ENCODE data around the gene EPHA1.

Gene EPHA1

DNA sequence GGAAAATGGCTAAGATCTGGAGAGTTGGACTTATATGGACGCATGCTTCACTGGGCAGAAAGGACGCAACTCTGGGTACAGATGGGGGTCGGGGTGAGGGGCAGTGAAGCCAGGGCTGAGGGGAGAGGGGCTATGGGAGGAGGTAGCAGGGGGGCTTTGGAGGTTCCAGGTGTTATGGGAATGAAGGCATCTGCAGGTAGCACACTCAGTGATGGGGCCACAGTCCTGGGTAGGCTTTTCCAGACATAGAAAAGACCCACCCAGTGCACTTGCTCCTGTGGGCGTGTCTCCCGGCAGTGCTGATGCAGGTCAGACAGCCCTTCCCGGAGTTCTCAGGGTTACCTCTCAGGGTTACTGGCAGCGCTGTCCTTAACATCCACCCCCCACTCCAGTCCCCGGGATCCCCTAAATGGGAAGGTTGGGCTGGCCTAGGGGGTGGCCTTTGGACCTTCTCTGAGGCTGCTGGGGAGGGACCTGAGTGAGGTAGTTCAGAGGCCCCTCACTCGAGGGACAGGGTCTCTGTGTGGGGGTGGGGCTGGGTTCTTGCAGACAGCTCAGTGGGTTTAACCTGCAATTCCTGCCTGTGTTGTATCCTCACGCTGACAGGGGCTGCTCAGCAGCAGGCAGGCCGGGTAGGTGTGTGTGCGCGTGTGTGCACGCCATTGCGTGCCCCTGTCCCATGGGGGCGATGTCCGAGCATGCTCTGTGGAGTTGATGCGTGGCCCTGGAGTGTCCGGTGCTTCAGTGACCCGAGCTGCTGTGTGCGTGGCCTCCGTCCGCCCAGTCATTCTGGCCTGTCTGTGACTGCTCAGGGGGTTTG lies 21.3 kb downstream of the EPHA1 start:
- TF ChIP-seq TAF1 (IDR thresholded peaks at IDR 0.05; ENCODE audit: low read depth) (no peak), TEAD4 (IDR thresholded peaks at IDR 0.05) (no peak), CREB1 (IDR thresholded peaks at IDR 0.05; ENCODE audit: low read depth) (no peak), EGR1 (IDR thresholded peaks at IDR 0.05) (no peak), RAD21 (IDR thresholded peaks at IDR 0.05; ENCODE audit: low read depth) (no peak), NFIC (IDR thresholded peaks at IDR 0.05) (no peak), ZBTB7A (IDR thresholded peaks at IDR 0.05; ENCODE audit: low read depth) (no peak), YY1 (IDR thresholded peaks at IDR 0.05; ENCODE audit: low read depth) (no peak)
- TF ChIP-seq, protein P1, sequence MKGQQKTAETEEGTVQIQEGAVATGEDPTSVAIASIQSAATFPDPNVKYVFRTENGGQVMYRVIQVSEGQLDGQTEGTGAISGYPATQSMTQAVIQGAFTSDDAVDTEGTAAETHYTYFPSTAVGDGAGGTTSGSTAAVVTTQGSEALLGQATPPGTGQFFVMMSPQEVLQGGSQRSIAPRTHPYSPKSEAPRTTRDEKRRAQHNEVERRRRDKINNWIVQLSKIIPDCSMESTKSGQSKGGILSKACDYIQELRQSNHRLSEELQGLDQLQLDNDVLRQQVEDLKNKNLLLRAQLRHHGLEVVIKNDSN (IDR thresholded peaks at IDR 0.05): no peak

DNA sequence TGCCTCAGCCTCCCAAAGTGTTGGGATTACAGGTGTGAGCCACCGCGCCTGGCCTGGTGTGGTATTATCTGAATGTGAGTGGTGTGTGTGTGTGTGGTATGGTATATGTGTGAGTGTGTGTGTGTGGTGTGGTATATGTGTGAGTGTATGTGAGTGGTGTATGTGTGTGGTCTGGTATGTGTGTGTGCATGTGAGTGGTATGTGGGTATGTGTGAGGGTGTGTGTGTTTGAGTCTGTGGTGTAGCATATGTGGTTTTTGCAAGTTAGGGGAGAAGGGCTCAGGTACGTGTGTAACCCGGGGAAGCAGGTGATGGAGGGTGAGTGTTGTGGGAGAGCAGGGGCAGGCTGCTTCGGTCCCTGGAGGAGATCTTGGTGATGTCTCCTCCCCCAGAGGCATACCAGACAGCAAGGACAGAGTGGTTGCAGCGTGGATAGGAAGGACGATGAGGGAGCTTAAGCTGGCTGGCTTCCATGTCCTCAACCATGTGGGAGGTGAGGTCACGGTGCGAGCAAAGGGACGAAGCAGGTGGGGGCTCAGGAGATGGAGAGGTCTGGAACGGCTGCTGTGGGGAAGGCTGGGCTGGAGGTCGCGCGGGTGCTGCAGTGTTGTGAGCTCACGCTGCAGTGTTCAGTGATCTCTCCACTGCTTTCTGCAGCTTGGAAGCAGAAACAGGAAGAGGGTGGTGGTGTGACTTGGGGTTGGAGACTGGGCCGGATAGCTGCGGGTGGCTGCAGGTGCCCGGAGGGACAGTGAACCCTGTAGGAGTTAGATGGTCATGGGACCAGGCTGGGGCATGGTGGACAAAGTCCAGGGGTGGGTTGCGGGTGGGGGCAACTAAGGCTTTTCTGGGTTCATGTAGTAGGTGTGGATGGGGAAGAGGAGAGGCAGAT lies 22.5 kb downstream of the EPHA1 start:
- TF ChIP-seq ZBTB7A (IDR thresholded peaks at IDR 0.05; ENCODE audit: low read depth) (no peak), TAF1 (IDR thresholded peaks at IDR 0.05; ENCODE audit: low read depth) (no peak), TCF12 (IDR thresholded peaks at IDR 0.05; ENCODE audit: low read depth) (no peak), EGR1 (IDR thresholded peaks at IDR 0.05) (no peak), NFIC (IDR thresholded peaks at IDR 0.05) (no peak), FOXM1 (IDR thresholded peaks at IDR 0.05; ENCODE audit: borderline replicate concordance, low read depth) (no peak), RAD21 (IDR thresholded peaks at IDR 0.05; ENCODE audit: low read depth) (no peak), TEAD4 (IDR thresholded peaks at IDR 0.05) (no peak), CREB1 (IDR thresholded peaks at IDR 0.05; ENCODE audit: low read depth) (no peak), CEBPB (IDR thresholded peaks at IDR 0.05) (no peak), YY1 (IDR thresholded peaks at IDR 0.05; ENCODE audit: low read depth) (no peak), EP300 (IDR thresholded peaks at IDR 0.05; ENCODE audit: borderline replicate concordance) (no peak)
- TF ChIP-seq, protein P2, sequence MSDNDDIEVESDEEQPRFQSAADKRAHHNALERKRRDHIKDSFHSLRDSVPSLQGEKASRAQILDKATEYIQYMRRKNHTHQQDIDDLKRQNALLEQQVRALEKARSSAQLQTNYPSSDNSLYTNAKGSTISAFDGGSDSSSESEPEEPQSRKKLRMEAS (IDR thresholded peaks at IDR 0.05): no peak
- TF ChIP-seq, protein P3, sequence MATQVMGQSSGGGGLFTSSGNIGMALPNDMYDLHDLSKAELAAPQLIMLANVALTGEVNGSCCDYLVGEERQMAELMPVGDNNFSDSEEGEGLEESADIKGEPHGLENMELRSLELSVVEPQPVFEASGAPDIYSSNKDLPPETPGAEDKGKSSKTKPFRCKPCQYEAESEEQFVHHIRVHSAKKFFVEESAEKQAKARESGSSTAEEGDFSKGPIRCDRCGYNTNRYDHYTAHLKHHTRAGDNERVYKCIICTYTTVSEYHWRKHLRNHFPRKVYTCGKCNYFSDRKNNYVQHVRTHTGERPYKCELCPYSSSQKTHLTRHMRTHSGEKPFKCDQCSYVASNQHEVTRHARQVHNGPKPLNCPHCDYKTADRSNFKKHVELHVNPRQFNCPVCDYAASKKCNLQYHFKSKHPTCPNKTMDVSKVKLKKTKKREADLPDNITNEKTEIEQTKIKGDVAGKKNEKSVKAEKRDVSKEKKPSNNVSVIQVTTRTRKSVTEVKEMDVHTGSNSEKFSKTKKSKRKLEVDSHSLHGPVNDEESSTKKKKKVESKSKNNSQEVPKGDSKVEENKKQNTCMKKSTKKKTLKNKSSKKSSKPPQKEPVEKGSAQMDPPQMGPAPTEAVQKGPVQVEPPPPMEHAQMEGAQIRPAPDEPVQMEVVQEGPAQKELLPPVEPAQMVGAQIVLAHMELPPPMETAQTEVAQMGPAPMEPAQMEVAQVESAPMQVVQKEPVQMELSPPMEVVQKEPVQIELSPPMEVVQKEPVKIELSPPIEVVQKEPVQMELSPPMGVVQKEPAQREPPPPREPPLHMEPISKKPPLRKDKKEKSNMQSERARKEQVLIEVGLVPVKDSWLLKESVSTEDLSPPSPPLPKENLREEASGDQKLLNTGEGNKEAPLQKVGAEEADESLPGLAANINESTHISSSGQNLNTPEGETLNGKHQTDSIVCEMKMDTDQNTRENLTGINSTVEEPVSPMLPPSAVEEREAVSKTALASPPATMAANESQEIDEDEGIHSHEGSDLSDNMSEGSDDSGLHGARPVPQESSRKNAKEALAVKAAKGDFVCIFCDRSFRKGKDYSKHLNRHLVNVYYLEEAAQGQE (IDR thresholded peaks at IDR 0.05; ENCODE audit: low read depth): no peak
- TF ChIP-seq, protein P1 (IDR thresholded peaks at IDR 0.05): no peak

DNA sequence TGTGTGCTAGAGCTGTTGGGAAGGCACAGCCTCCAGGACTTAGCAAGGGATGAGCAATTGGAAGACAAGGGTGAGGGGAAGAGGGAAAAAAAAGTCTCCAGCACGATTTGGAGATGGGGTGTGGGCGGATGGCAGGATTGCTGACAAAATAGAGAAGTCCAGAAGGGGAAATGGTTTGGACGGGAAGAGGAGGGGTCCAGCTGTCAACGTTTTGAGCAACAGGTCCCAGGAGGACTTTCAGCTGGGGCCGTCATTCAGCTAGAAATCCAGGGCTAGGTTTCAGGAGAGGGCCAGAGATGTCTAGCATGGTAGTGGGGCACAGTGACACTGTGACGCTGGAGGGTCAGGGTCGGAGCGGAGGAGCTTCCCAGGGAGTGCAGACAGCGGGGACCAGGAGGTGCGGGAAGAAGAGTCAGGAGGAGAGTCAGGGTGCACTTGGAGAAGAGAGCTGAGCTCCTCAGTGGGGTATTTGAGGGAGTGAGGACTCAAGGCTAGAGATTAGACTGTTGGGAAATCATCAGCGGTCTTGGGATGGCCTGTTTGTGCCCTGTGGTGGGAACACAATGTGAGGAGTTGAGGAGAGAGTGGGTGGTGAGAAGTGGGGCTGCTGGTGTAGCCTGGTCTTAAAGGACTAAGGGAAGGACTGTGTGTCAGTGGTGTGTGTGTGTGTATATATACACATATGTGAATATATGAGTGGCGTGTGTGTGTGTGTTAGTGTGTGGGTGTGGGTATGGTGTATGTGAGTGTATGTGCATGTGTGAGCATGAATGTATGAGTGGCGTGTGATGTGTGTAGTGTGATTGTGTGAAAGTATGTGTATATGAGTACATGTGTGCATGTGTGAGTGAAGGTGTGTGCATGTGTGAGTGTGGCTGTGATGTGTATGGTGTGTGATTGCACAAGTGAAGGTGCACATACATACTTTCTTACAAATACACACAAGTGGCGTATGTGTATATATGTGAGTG lies 23.7 kb downstream of the EPHA1 start:
- TF ChIP-seq, protein P3 (IDR thresholded peaks at IDR 0.05; ENCODE audit: low read depth): no peak
- TF ChIP-seq, protein P2 (IDR thresholded peaks at IDR 0.05): no peak
- TF ChIP-seq YY1 (IDR thresholded peaks at IDR 0.05; ENCODE audit: low read depth) (no peak), NFIC (IDR thresholded peaks at IDR 0.05) (no peak), CEBPB (IDR thresholded peaks at IDR 0.05) (no peak), EP300 (IDR thresholded peaks at IDR 0.05; ENCODE audit: borderline replicate concordance) (no peak), TAF1 (IDR thresholded peaks at IDR 0.05; ENCODE audit: low read depth) (no peak), RAD21 (IDR thresholded peaks at IDR 0.05; ENCODE audit: low read depth) (no peak), CREB1 (IDR thresholded peaks at IDR 0.05; ENCODE audit: low read depth) (no peak), EGR1 (IDR thresholded peaks at IDR 0.05) (no peak), TCF12 (IDR thresholded peaks at IDR 0.05; ENCODE audit: low read depth) (no peak), ZBTB7A (IDR thresholded peaks at IDR 0.05; ENCODE audit: low read depth) (no peak), TEAD4 (IDR thresholded peaks at IDR 0.05) (no peak), FOXM1 (IDR thresholded peaks at IDR 0.05; ENCODE audit: borderline replicate concordance, low read depth) (no peak)
- TF ChIP-seq, protein P1 (IDR thresholded peaks at IDR 0.05): no peak

Measured in Ishikawa (cell line).